Measurements from ENCODE around the gene ITSN1. TPM values are rescaled to one million over a fixed set of nuclear protein-coding genes. Genes with fewer than 3 reads are reported as not detected.
A peak's percentile ranks its signal among the peaks of the same experiment; 100 is the strongest.
"Not testable (repeated sequence)": the region's sequence is repeated elsewhere in the genome, so short reads cannot be mapped to it uniquely, and the experiment has no call there.

ITSN1 gene
- total RNA-seq, 4 donors from 2014 or later, result 29.6 to 42.2 (median 41.1) TPM

GRCh38 chr21:33924079-33924765, 281.9 kb downstream of the ITSN1 start:
- TF ChIP-seq POLR2A (IDR thresholded peaks at IDR 0.05) (no peak), CTCF (IDR thresholded peaks at IDR 0.05) (peak; percentile 79 to 97 (median 92))
- 22 to 29% methylated on average over 11 to 13 of the region's 13 CpGs for WGBS, 2 donors

GRCh38 chr21:33924766-33925100, 282.4 kb downstream of the ITSN1 start:
- intact Hi-C loops (cut with DNase I), result loop anchor here (2.0 kb wide), 1 partner anchor 426 kb away; no protein-coding TSS in a partner anchor
- Histone ChIP-seq H3K9me3 (no peaks in the 10 kb centered on the region), H3K4me1 (peaks cover 4 to 7% of the 10 kb centered on the region in 2 donors), H3K36me3 (no peaks in the 10 kb centered on the region), H3K27ac (peak overlapping the region in 2 of 3 donors; percentile 32 to 79), H3K27me3 (no peaks in the 10 kb centered on the region), H3K4me3 (replicated peaks in 1 of 3) (no peak overlapping the region)
- 71 to 83% methylated on average over 3 of the region's 3 CpGs for whole genome bisulfite sequencing, 2 donors
- DNase-seq, result no peak
- TF ChIP-seq CTCF (IDR thresholded peaks at IDR 0.05) (no peak), POLR2A (IDR thresholded peaks at IDR 0.05) (no peak)

More at GRCh38 chr21:33924079-33924765, 281.9 kb downstream of the ITSN1 start:
- no peak overlapping the region for H3K4me3 ChIP-seq (replicated peaks in 1 of 3)
- DNase-seq, result peak; percentile 89 to 95
- peak overlapping the region in 2 of 3 donors; percentile 32 to 79 for H3K27ac ChIP-seq
- intact Hi-C loops (cut with DNase I), result loop anchor here (2.0 kb wide), 1 partner anchor 427 kb away; no protein-coding TSS in a partner anchor
- no peaks in the 10 kb centered on the region for H3K9me3 ChIP-seq
- H3K36me3 ChIP-seq, result no peaks in the 10 kb centered on the region
- no peaks in the 10 kb centered on the region for H3K27me3 ChIP-seq
- peaks cover 4 to 7% of the 10 kb centered on the region in 2 donors for H3K4me1 ChIP-seq

GRCh38 chr21:33926248-33926647, 283.9 kb downstream of the ITSN1 start:
- intact Hi-C loops (cut with DNase I), result not testable (repeated sequence)
- 100% methylated on average over 2 of the region's 2 CpGs for WGBS, 2 donors

GRCh38 chr21:33931052-33931798, 288.9 kb downstream of the ITSN1 start:
- DNase-seq; H3K36me3 ChIP-seq; H3K27me3 ChIP-seq; intact Hi-C loops (cut with DNase I); H3K9me3 ChIP-seq; H3K4me3 ChIP-seq (replicated peaks in 1 of 3): not testable (repeated sequence)
- 87 to 94% methylated on average over 6 to 10 of the region's 34 CpGs for WGBS, 2 donors
- Histone ChIP-seq H3K27ac (peak overlapping the region in 2 of 3 donors; percentile 15 to 26), H3K4me1 (peaks cover 14 to 17% of the 10 kb centered on the region in 2 donors)

More at GRCh38 chr21:33926248-33926647, 283.9 kb downstream of the ITSN1 start:
- not testable (repeated sequence) for H3K4me1 ChIP-seq; H3K9me3 ChIP-seq; H3K4me3 ChIP-seq (replicated peaks in 1 of 3); DNase-seq; H3K27me3 ChIP-seq; H3K36me3 ChIP-seq; H3K27ac ChIP-seq

GRCh38 chr21:33931799-33932390, 289.6 kb downstream of the ITSN1 start:
- WGBS, 2 donors, result 53 to 72% methylated on average over 10 of the region's 10 CpGs
- Histone ChIP-seq H3K27ac (peak overlapping the region in 2 of 3 donors; percentile 15 to 26), H3K27me3 (no peaks in the 10 kb centered on the region), H3K4me1 (peaks cover 19 to 23% of the 10 kb centered on the region in 2 donors), H3K9me3 (no peaks in the 10 kb centered on the region), H3K36me3 (no peaks in the 10 kb centered on the region), H3K4me3 (replicated peaks in 1 of 3) (peak overlapping the region in 1 of 3 donors; percentile 19)
- intact Hi-C loops (cut with DNase I), result no loop called here
- no peak for DNase-seq
- TF ChIP-seq CTCF (IDR thresholded peaks at IDR 0.05) (no peak), POLR2A (IDR thresholded peaks at IDR 0.05) (no peak)

All from thyroid gland (tissue), 4 donors.